ENCODE data around the gene ALDH5A1. TPM values are rescaled to one million over a fixed set of nuclear protein-coding genes. Genes with fewer than 3 reads are reported as not detected.

Gene ALDH5A1
- total and polyA plus RNA-seq, 8 donors = 2.1 to 9.2 (median 5.9) TPM

DNA sequence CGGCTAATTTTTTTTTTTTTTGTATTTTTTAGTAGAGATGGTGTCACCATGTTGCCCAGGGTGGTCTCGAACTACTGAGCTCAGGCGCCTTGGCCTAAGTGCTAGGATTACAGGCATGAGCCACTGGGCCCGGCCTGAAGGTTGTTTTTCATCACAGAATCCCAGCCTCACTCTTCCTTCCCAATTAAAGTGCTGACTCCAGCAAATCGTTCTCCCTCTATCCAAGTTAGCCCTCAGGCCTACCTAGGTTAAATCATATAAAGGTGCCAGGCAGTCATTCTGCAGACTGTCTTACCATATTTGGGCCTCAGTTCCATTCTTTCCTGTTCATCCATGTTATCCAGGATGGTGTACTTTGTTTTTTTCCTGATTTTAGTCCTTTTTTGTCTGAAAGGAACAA lies 56.4 kb downstream of the ALDH5A1 start:
- no peak for DNase-seq
- H3K27ac ChIP-seq = no peak overlapping the region
- TF ChIP-seq, protein P1, sequence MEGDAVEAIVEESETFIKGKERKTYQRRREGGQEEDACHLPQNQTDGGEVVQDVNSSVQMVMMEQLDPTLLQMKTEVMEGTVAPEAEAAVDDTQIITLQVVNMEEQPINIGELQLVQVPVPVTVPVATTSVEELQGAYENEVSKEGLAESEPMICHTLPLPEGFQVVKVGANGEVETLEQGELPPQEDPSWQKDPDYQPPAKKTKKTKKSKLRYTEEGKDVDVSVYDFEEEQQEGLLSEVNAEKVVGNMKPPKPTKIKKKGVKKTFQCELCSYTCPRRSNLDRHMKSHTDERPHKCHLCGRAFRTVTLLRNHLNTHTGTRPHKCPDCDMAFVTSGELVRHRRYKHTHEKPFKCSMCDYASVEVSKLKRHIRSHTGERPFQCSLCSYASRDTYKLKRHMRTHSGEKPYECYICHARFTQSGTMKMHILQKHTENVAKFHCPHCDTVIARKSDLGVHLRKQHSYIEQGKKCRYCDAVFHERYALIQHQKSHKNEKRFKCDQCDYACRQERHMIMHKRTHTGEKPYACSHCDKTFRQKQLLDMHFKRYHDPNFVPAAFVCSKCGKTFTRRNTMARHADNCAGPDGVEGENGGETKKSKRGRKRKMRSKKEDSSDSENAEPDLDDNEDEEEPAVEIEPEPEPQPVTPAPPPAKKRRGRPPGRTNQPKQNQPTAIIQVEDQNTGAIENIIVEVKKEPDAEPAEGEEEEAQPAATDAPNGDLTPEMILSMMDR (IDR thresholded peaks at IDR 0.05) = no peak
- 86 to 95% methylated on average over 5 of the region's 5 CpGs for WGBS, 2 donors
- no peaks in the 10 kb centered on the region for H3K36me3 ChIP-seq
- no peaks in the 10 kb centered on the region for H3K27me3 ChIP-seq
- no peaks in the 10 kb centered on the region for H3K4me1 ChIP-seq
- ATAC-seq = no peak
- intact Hi-C loops (cut with DNase I) = no loop called here
- H3K4me3 ChIP-seq = no peak overlapping the region
- FAIRE-seq = no peak
- H3K9me3 ChIP-seq = no peaks in the 10 kb centered on the region

GRCh38 chr6:24554474-24554873 lies 59.7 kb downstream of the ALDH5A1 start:
- intact Hi-C loops (cut with DNase I) = no loop called here
- FAIRE-seq = no peak
- no peak for ATAC-seq
- H3K27ac ChIP-seq = no peak overlapping the region
- H3K27me3 ChIP-seq = no peaks in the 10 kb centered on the region
- H3K9me3 ChIP-seq = no peaks in the 10 kb centered on the region
- no peak for DNase-seq
- H3K4me3 ChIP-seq = no peak overlapping the region
- H3K4me1 ChIP-seq = no peaks in the 10 kb centered on the region
- H3K36me3 ChIP-seq = no peaks in the 10 kb centered on the region
- 88 to 97% methylated on average over 1 of the region's 1 CpG for WGBS, 2 donors
- TF ChIP-seq, protein P1 (IDR thresholded peaks at IDR 0.05) = no peak

- Histone ChIP-seq H3K36me3 (no peaks in the 10 kb centered on the region), H3K4me3 (no peak overlapping the region), H3K27ac (no peak overlapping the region), H3K27me3 (no peaks in the 10 kb centered on the region), H3K9me3 (no peaks in the 10 kb centered on the region), H3K4me1 (no peaks in the 10 kb centered on the region)
- DNase-seq = no peak
- ATAC-seq = no peak
- FAIRE-seq = no peak
- TF ChIP-seq, protein P1 (IDR thresholded peaks at IDR 0.05) = no peak
- intact Hi-C loops (cut with DNase I) = no loop called here
Measured at GRCh38 chr6:24558516-24558915, 63.7 kb downstream of the ALDH5A1 start.

GRCh38 chr6:24564081-24564480 lies 69.3 kb downstream of the ALDH5A1 start:
- Histone ChIP-seq H3K4me1 (no peaks in the 10 kb centered on the region), H3K4me3 (no peak overlapping the region), H3K27me3 (no peaks in the 10 kb centered on the region), H3K36me3 (no peaks in the 10 kb centered on the region), H3K9me3 (no peaks in the 10 kb centered on the region), H3K27ac (no peak overlapping the region)
- ATAC-seq (no peak), DNase-seq (no peak), FAIRE-seq (no peak)
- TF ChIP-seq, protein P1 (IDR thresholded peaks at IDR 0.05) = no peak
- 82 to 86% methylated on average over 10 of the region's 10 CpGs for WGBS, 2 donors
- intact Hi-C loops (cut with DNase I) = no loop called here

- intact Hi-C loops (cut with DNase I) = no loop called here
- DNase-seq (no peak), FAIRE-seq (no peak), ATAC-seq (no peak)
- Histone ChIP-seq H3K9me3 (no peaks in the 10 kb centered on the region), H3K4me3 (no peak overlapping the region), H3K27ac (no peak overlapping the region), H3K4me1 (no peaks in the 10 kb centered on the region), H3K36me3 (no peaks in the 10 kb centered on the region), H3K27me3 (no peaks in the 10 kb centered on the region)
- WGBS, 2 donors = 94 to 98% methylated on average over 9 of the region's 9 CpGs
- TF ChIP-seq, protein P1 (IDR thresholded peaks at IDR 0.05) = no peak
Measured at GRCh38 chr6:24565196-24565595, 70.4 kb downstream of the ALDH5A1 start.

Data from pancreas (tissue), 10 donors.